Activated T-cell treated with anti-CD3 and anti-CD28 coated beads for 24 hours (primary cell): ENCODE results near the gene CNR1.
"Not testable (repeated sequence)": the region's sequence is repeated elsewhere in the genome, so short reads cannot be mapped to it uniquely, and the experiment has no call there.

Experiments
- DNase-seq: peaks from one replicate; pipeline ENCODE4 v3.0.0-alpha.2; 2020; ENCODE audit warnings: low read depth

The CNR1 gene

GRCh38 chr6:88165844-88166492 is at the start of gene CNR1:
CNR1 (minus strand) TSS chr6:88166347; CDS start chr6:88145274, 21,073 bp downstream.
- DNase-seq: no peak

- DNase-seq: no peak
These were observed 45.3 kb upstream of the CNR1 start for GRCh38 chr6:88211446-88211845.

GRCh38 chr6:88209301-88209700 is 43.2 kb upstream of the CNR1 start:
- no peak for DNase-seq

- DNase-seq: no peak
These were observed 42.6 kb upstream of the CNR1 start for GRCh38 chr6:88208726-88209125.

GRCh38 chr6:88201734-88202133 is 35.6 kb upstream of the CNR1 start:
- not testable (repeated sequence) for DNase-seq

GRCh38 chr6:88184921-88185320 is 18.8 kb upstream of the CNR1 start:
- DNase-seq: no peak

- no peak for DNase-seq
These were observed 17.3 kb upstream of the CNR1 start for GRCh38 chr6:88183471-88183870.

- no peak for DNase-seq
These were observed 13.5 kb upstream of the CNR1 start for GRCh38 chr6:88179692-88180091.

GRCh38 chr6:88177961-88178464 is 11.9 kb upstream of the CNR1 start:
- no peak for DNase-seq

GRCh38 chr6:88174906-88175305 is 8.8 kb upstream of the CNR1 start:
- DNase-seq: no peak

GRCh38 chr6:88171312-88171711 is 5.2 kb upstream of the CNR1 start:
- no peak for DNase-seq

- no peak for DNase-seq
These were observed 2.2 kb upstream of the CNR1 start for GRCh38 chr6:88168362-88168761.

- DNase-seq: no peak
These were observed 1.3 kb upstream of the CNR1 start for GRCh38 chr6:88167352-88167937.

- DNase-seq: no peak
These were observed 575 bp upstream of the CNR1 start for GRCh38 chr6:88166493-88167351.

- no peak for DNase-seq
These were observed 882 bp downstream of the CNR1 start for GRCh38 chr6:88165087-88165843.

- no peak for DNase-seq
These were observed 2.1 kb downstream of the CNR1 start for GRCh38 chr6:88164061-88164460.

GRCh38 chr6:88163616-88164015 is 2.5 kb downstream of the CNR1 start:
- no peak for DNase-seq

GRCh38 chr6:88161940-88162339 is 4.2 kb downstream of the CNR1 start:
- no peak for DNase-seq

- DNase-seq: no peak
These were observed 9.0 kb downstream of the CNR1 start for GRCh38 chr6:88157106-88157505.

GRCh38 chr6:88145298-88145963 is 20.7 kb downstream of the CNR1 start:
- no peak for DNase-seq

- DNase-seq: no peak
These were observed 21.4 kb downstream of the CNR1 start for GRCh38 chr6:88144637-88145297.
